HEK293 (cell line): ENCODE results near the gene HNRNPL.

Experiments
- CTCF ChIA-PET: fragments of 350-600 bp; formaldehyde crosslinking; extraction: SDS; loops from one replicate; lab custom pipeline; 2021; ENCODE audit warnings: antibody characterized with exemption; lab: Yijun Ruan, JAX
- POLR2A ChIA-PET: fragments of 300-600 bp; formaldehyde crosslinking; extraction: SDS; loops from one replicate; lab custom pipeline; 2020; ENCODE audit warnings: antibody characterized with exemption, inconsistent platforms; lab: Yijun Ruan, JAX
- H3K27ac ChIP-seq: fragments of 200-500 bp; sonication (Bioruptor generic); 2 replicates; pipeline ENCODE4 v1.5.1; 2014; ENCODE audit warnings: low read depth, low read length, control low read depth, inconsistent platforms; ENCODE audit errors: extremely low read depth
- H3K36me3 ChIP-seq, 2 experiments: fragments of 200-500 bp in 1 of 2; sonication (Bioruptor generic) in 1 of 2; 1 replicate in 1 of 2; 2 replicates in 1 of 2; pipeline ENCODE4 v1.5.1; 2014 to 2017; ENCODE audit warnings: inconsistent platforms in 2 of 2, low read length in 2 of 2; ENCODE audit not compliant: control insufficient read depth in 2 of 2, insufficient read depth in 1 of 2
- H3K4me1 ChIP-seq: fragments of 200-500 bp; sonication (Bioruptor generic); 2 replicates; pipeline ENCODE4 v1.5.1; 2014; ENCODE audit warnings: mild to moderate bottlenecking, low read length, inconsistent platforms; ENCODE audit not compliant: control insufficient read depth, insufficient read depth
- H3K4me3 ChIP-seq: 2 replicates; pipeline ENCODE4 v1.5.1; 2011; ENCODE audit warnings: low read depth, mild to moderate bottlenecking, control low read depth, low read length, moderate library complexity
- H3K9me3 ChIP-seq: fragments of 200-500 bp; sonication (Bioruptor generic); 2 replicates; pipeline ENCODE4 v1.5.1; 2014; ENCODE audit warnings: low read depth, low read length, inconsistent platforms; ENCODE audit not compliant: control insufficient read depth, insufficient read depth
- BCL6B ChIP-seq: fragments of 450-650 bp; formaldehyde crosslinking; IDR thresholded peaks from 2 replicates; pipeline ENCODE4 v1.5.1; 2017; ENCODE audit warnings: missing biosample characterization, missing genetic modification characterization
- ELK4 ChIP-seq: IDR thresholded peaks from 2 replicates; pipeline ENCODE4 v1.6.1; 2011; ENCODE audit warnings: mild to moderate bottlenecking, low read depth, low read length, borderline replicate concordance
- GLIS2 ChIP-seq: fragments of 450-650 bp; formaldehyde crosslinking; IDR thresholded peaks from 2 replicates; pipeline ENCODE4 v1.5.1; 2016; ENCODE audit warnings: missing biosample characterization, missing genetic modification characterization
- IKZF3 ChIP-seq: fragments of 450-650 bp; IDR thresholded peaks from 2 replicates; pipeline ENCODE4 v1.5.0; 2018; ENCODE audit warnings: missing biosample characterization, mild to moderate bottlenecking, missing genetic modification characterization, moderate library complexity
- KLF9 ChIP-seq: fragments of 450-650 bp; formaldehyde crosslinking; IDR thresholded peaks from 2 replicates; pipeline ENCODE4 v1.5.1; 2016; ENCODE audit warnings: missing biosample characterization, missing genetic modification characterization, low read depth
- OSR2 ChIP-seq: fragments of 450-650 bp; formaldehyde crosslinking; IDR thresholded peaks from 2 replicates; pipeline ENCODE4 v1.5.1; 2016; ENCODE audit warnings: missing biosample characterization, missing genetic modification characterization
- PRDM1 ChIP-seq: fragments of 450-650 bp; formaldehyde crosslinking; IDR thresholded peaks from 2 replicates; pipeline ENCODE4; 2016; ENCODE audit warnings: missing biosample characterization, missing genetic modification characterization
- YY1 ChIP-seq: fragments of 450-650 bp; formaldehyde crosslinking; IDR thresholded peaks from 2 replicates; pipeline ENCODE4 v1.5.1; 2018; ENCODE audit warnings: missing biosample characterization, missing genetic modification characterization
- ZBTB1 ChIP-seq: fragments of 450-650 bp; formaldehyde crosslinking; IDR thresholded peaks from 2 replicates; pipeline ENCODE4 v1.5.1; 2016; ENCODE audit warnings: missing biosample characterization, missing genetic modification characterization
- ZBTB11 ChIP-seq: fragments of 450-650 bp; formaldehyde crosslinking; conservative IDR thresholded peaks from 2 replicates; pipeline ENCODE4 v1.5.1; 2016; ENCODE audit warnings: low read depth, missing biosample characterization, missing genetic modification characterization
- ZFP37 ChIP-seq: fragments of 450-650 bp; formaldehyde crosslinking; IDR thresholded peaks from 2 replicates; pipeline ENCODE4 v1.5.1; 2016; ENCODE audit warnings: missing biosample characterization, missing genetic modification characterization
- ZNF157 ChIP-seq: fragments of 450-650 bp; formaldehyde crosslinking; IDR thresholded peaks from 2 replicates; pipeline ENCODE4 v1.5.1; 2016; ENCODE audit warnings: missing biosample characterization, missing genetic modification characterization
- ZNF16 ChIP-seq: fragments of 450-650 bp; formaldehyde crosslinking; IDR thresholded peaks from 2 replicates; pipeline ENCODE4 v1.5.1; 2016; ENCODE audit warnings: low read depth, missing biosample characterization, missing genetic modification characterization
- ZNF175 ChIP-seq: fragments of 450-650 bp; formaldehyde crosslinking; IDR thresholded peaks from 2 replicates; pipeline ENCODE4 v1.5.1; 2016; ENCODE audit warnings: missing biosample characterization, missing genetic modification characterization
- ZNF19 ChIP-seq: fragments of 450-650 bp; formaldehyde crosslinking; IDR thresholded peaks from 2 replicates; pipeline ENCODE4; 2016; ENCODE audit warnings: missing biosample characterization, missing genetic modification characterization, low read depth
- ZNF2 ChIP-seq: fragments of 450-650 bp; formaldehyde crosslinking; IDR thresholded peaks from 2 replicates; pipeline ENCODE4 v1.5.1; 2016; ENCODE audit warnings: missing biosample characterization, missing genetic modification characterization
- ZNF211 ChIP-seq: fragments of 450-650 bp; formaldehyde crosslinking; IDR thresholded peaks from 2 replicates; pipeline ENCODE4 v1.5.1; 2016; ENCODE audit warnings: low read depth, missing biosample characterization, missing genetic modification characterization
- ZNF24 ChIP-seq: fragments of 450-650 bp; formaldehyde crosslinking; IDR thresholded peaks from 2 replicates; pipeline ENCODE4 v1.5.1; 2016; ENCODE audit warnings: missing biosample characterization, missing genetic modification characterization
- ZNF26 ChIP-seq: fragments of 450-650 bp; formaldehyde crosslinking; IDR thresholded peaks from 2 replicates; pipeline ENCODE4 v1.5.1; 2016; ENCODE audit warnings: missing biosample characterization, missing genetic modification characterization
- ZNF423 ChIP-seq: fragments of 450-650 bp; formaldehyde crosslinking; IDR thresholded peaks from 2 replicates; pipeline ENCODE4 v1.5.1; 2016; ENCODE audit warnings: missing biosample characterization, missing genetic modification characterization
- ZNF513 ChIP-seq: fragments of 450-650 bp; IDR thresholded peaks from 2 replicates; pipeline ENCODE4 v1.5.1; 2018; ENCODE audit warnings: missing biosample characterization, missing genetic modification characterization
- ZNF529 ChIP-seq: fragments of 450-650 bp; formaldehyde crosslinking; IDR thresholded peaks from 2 replicates; pipeline ENCODE4 v1.5.1; 2017; ENCODE audit warnings: missing genetic modification characterization, missing biosample characterization; ENCODE audit not compliant: insufficient replicate concordance
- ZNF558 ChIP-seq: fragments of 450-650 bp; formaldehyde crosslinking; IDR thresholded peaks from 2 replicates; pipeline ENCODE4 v1.5.1; 2016; ENCODE audit warnings: missing biosample characterization, missing genetic modification characterization
- ZNF626 ChIP-seq: fragments of 450-650 bp; sonication (Bioruptor Pico); formaldehyde crosslinking; IDR thresholded peaks from 2 replicates; pipeline ENCODE4 v1.5.1; 2018; ENCODE audit warnings: missing biosample characterization, missing genetic modification characterization, inconsistent platforms
- ZNF670 ChIP-seq: fragments of 450-650 bp; formaldehyde crosslinking; IDR thresholded peaks from 2 replicates; pipeline ENCODE4 v1.5.1; 2016; ENCODE audit warnings: missing biosample characterization, missing genetic modification characterization, low read depth
- ZNF843 ChIP-seq: fragments of 450-650 bp; formaldehyde crosslinking; IDR thresholded peaks from 2 replicates; pipeline ENCODE4 v1.5.1; 2016; ENCODE audit warnings: missing biosample characterization, missing genetic modification characterization
- ZSCAN30 ChIP-seq: fragments of 450-650 bp; IDR thresholded peaks from 2 replicates; pipeline ENCODE4 v1.5.1; 2018; ENCODE audit warnings: missing biosample characterization, mild to moderate bottlenecking, missing genetic modification characterization, moderate library complexity
- ZXDB ChIP-seq: fragments of 450-650 bp; formaldehyde crosslinking; IDR thresholded peaks from 2 replicates; pipeline ENCODE4 v1.5.1; 2016; ENCODE audit warnings: missing biosample characterization, missing genetic modification characterization

Gene HNRNPL

GRCh38 chr19:38849860-38850435 is at the start of gene HNRNPL (continued):
- TF ChIP-seq ZNF211 (tag by site-specific recombination) (no peak), ZNF626 (tag by site-specific recombination) (no peak), KLF9 (tag by site-specific recombination) (peak; percentile 52), ZNF157 (tag by site-specific recombination) (no peak)

GRCh38 chr19:38898788-38899446 is 49.1 kb upstream of the HNRNPL start:
- CTCF ChIA-PET: interaction anchor here (3.3 kb wide), 1 partner anchor 12 kb away, joined by 32 read pairs; no protein-coding TSS in a partner anchor
- Histone ChIP-seq H3K4me3 (peak overlapping the region; percentile 58), H3K36me3 (peaks cover 0 to 16% of the 10 kb centered on the region in 2 experiments; a peak in 1 of 3 replicates), H3K4me1 (peaks cover 21% of the 10 kb centered on the region), H3K27ac (peak overlapping the region; percentile 66), H3K9me3 (peaks cover 3% of the 10 kb centered on the region; the same call in 1 of the 2 replicates)
- POLR2A ChIA-PET: no interaction called here
- TF ChIP-seq ZFP37: no peak; the same call in none of the 2 replicates
- peak; percentile 72 for TF ChIP-seq ZNF16 (tag by site-specific recombination)
- TF ChIP-seq GLIS2 (tag by site-specific recombination): peak; percentile 70
- no peak for TF ChIP-seq BCL6B (tag by site-specific recombination)
- TF ChIP-seq ZNF24 (tag by site-specific recombination): no peak
- no peak for TF ChIP-seq ZXDB (tag by site-specific recombination)
- TF ChIP-seq ZNF843 (tag by site-specific recombination): no peak; the same call in 1 of the 2 replicates
- TF ChIP-seq ZBTB11 (tag by site-specific recombination): no peak
- TF ChIP-seq ZNF529 (tag by site-specific recombination): no peak
- no peak for TF ChIP-seq ZNF2 (tag by site-specific recombination)
- TF ChIP-seq ZNF558 (tag by site-specific recombination): no peak
- TF ChIP-seq OSR2 (tag by site-specific recombination): no peak
- no peak for TF ChIP-seq ZNF26 (tag by site-specific recombination)
- no peak for TF ChIP-seq ZNF513 (tag by site-specific recombination)
- TF ChIP-seq YY1 (tag by site-specific recombination): no peak
- peak; percentile 99 for TF ChIP-seq PRDM1
- TF ChIP-seq ZNF19 (tag by site-specific recombination): no peak
- TF ChIP-seq ELK4: no peak
- TF ChIP-seq ZNF670 (tag by site-specific recombination): no peak
- TF ChIP-seq ZNF423 (tag by site-specific recombination): peak; percentile 93
- TF ChIP-seq ZNF175 (tag by site-specific recombination): no peak
- TF ChIP-seq ZBTB1 (tag by site-specific recombination): no peak
- TF ChIP-seq ZSCAN30 (tag by site-specific recombination): peak; percentile 86
- TF ChIP-seq IKZF3 (tag by site-specific recombination): no peak
